SU-DHL-6 (cell line): ENCODE measurements around the gene RAB31.

Source experiments
- H2AFZ ChIP-seq: fragments of 200-600 bp; sonication (generic); 2 replicates; pipeline ENCODE4 v1.6.1; 2014; ENCODE audit warnings: low read depth, mild to moderate bottlenecking, moderate library complexity, mixed read lengths, antibody characterized with exemption, low read length; ENCODE audit not compliant: severe bottlenecking
- H3F3A ChIP-seq: fragments of 200-600 bp; shearing (Covaris generic); 2 replicates; pipeline ENCODE4 v1.6.0; 2016; ENCODE audit warnings: antibody characterized with exemption, mild to moderate bottlenecking; ENCODE audit not compliant: insufficient read depth
- H3K27ac ChIP-seq: fragments of 200-600 bp; sonication (generic); 2 replicates; pipeline ENCODE4 v1.5.1; 2016; ENCODE audit warnings: low read depth, mild to moderate bottlenecking, low read length, moderate library complexity, mixed read lengths
- H3K27me3 ChIP-seq: fragments of 200-600 bp; sonication (generic), shearing (Covaris generic); 2 replicates; pipeline ENCODE4 v1.6.0; 2014; ENCODE audit warnings: mild to moderate bottlenecking, low read length
- H3K36me3 ChIP-seq: fragments of 200-600 bp; sonication (generic); 2 replicates; pipeline ENCODE4 v1.6.1; 2014; ENCODE audit warnings: mild to moderate bottlenecking, low read length, mixed read lengths
- H3K4me2 ChIP-seq: fragments of 300-600, 200-600 bp; shearing (Covaris generic), sonication (generic); 2 replicates; pipeline ENCODE4 v1.6.0; 2014; ENCODE audit warnings: low read length, low read depth, mild to moderate bottlenecking; ENCODE audit not compliant: poor library complexity, severe bottlenecking
- H3K4me3 ChIP-seq: fragments of 200-600 bp; sonication (generic); 2 replicates; pipeline ENCODE4 v1.5.1; 2014; ENCODE audit warnings: antibody characterized with exemption, low read length, mild to moderate bottlenecking, mixed read lengths; ENCODE audit not compliant: insufficient read depth, poor library complexity, severe bottlenecking
- H3K79me2 ChIP-seq: fragments of 200-600 bp; sonication (generic); 2 replicates; pipeline ENCODE4 v1.6.1; 2014; ENCODE audit warnings: mild to moderate bottlenecking, low read length, moderate library complexity; ENCODE audit not compliant: insufficient read depth
- H3K9ac ChIP-seq: fragments of 200-600 bp; sonication (generic); 2 replicates; pipeline ENCODE4 v1.7.0; 2014; ENCODE audit warnings: mild to moderate bottlenecking, low read length
- H3K9me2 ChIP-seq: fragments of 200-600 bp; sonication (generic); replicated peaks from 2 replicates; pipeline ENCODE4 v1.6.1; 2014; ENCODE audit warnings: low read length; ENCODE audit not compliant: insufficient read depth
- H3K9me3 ChIP-seq: fragments of 200-600 bp; sonication (generic); 2 replicates; pipeline ENCODE4 v1.6.1; 2014; ENCODE audit warnings: low read length, mixed read lengths; ENCODE audit not compliant: insufficient read depth
- H4K20me1 ChIP-seq: fragments of 200-600 bp; sonication (generic); 2 replicates; pipeline ENCODE4 v1.6.1; 2014; ENCODE audit warnings: low read depth, mild to moderate bottlenecking, antibody characterized with exemption, low read length, moderate library complexity, mixed read lengths
- CTCF ChIP-seq: fragments of 200-600 bp; sonication (generic); IDR thresholded peaks from one replicate; pipeline ENCODE4 v1.5.1; 2017; ENCODE audit warnings: antibody characterized with exemption, mild to moderate bottlenecking, low read length, moderate library complexity; ENCODE audit not compliant: insufficient read depth, poor library complexity, severe bottlenecking
- EZH2phosphoT487 ChIP-seq: fragments of 200-600 bp; sonication (generic), shearing (Covaris generic); conservative IDR thresholded peaks from 2 replicates; pipeline ENCODE4 v1.6.1; 2018; ENCODE audit warnings: mild to moderate bottlenecking, antibody characterized with exemption, low read length, moderate library complexity, mixed read lengths

RAB31 gene

GRCh38 chr18:9802175-9803062 lies 94.3 kb downstream of the RAB31 start:
- no peak overlapping the region for H3K9ac ChIP-seq

GRCh38 chr18:9803063-9803697 lies 95.1 kb downstream of the RAB31 start:
- no peak overlapping the region for H3K9ac ChIP-seq

More at GRCh38 chr18:9802175-9803062, 94.3 kb downstream of the RAB31 start:
- no peak overlapping the region for H3K27ac ChIP-seq
- no peaks in the 10 kb centered on the region for H3K36me3 ChIP-seq
- H3K9me3 ChIP-seq: no peaks in the 10 kb centered on the region
- no peak for TF ChIP-seq EZH2phosphoT487
- no peaks in the 10 kb centered on the region for H4K20me1 ChIP-seq
- no peaks in the 10 kb centered on the region; the same call in 1 of the 2 replicates for H3K9me2 ChIP-seq
- H3F3A ChIP-seq: no peaks in the 10 kb centered on the region
- H2AFZ ChIP-seq: no peak overlapping the region
- no peaks in the 10 kb centered on the region for H3K79me2 ChIP-seq
- H3K27me3 ChIP-seq: no peaks in the 10 kb centered on the region; the same call in 1 of the 2 replicates
- H3K4me2 ChIP-seq: no peak overlapping the region
- H3K4me3 ChIP-seq: no peak overlapping the region

GRCh38 chr18:9803698-9804516 lies 95.8 kb downstream of the RAB31 start:
- H3K27ac ChIP-seq: no peak overlapping the region
- no peaks in the 10 kb centered on the region for H4K20me1 ChIP-seq
- TF ChIP-seq CTCF (no peak), EZH2phosphoT487 (no peak)
- no peaks in the 10 kb centered on the region for H3K9me3 ChIP-seq
- no peaks in the 10 kb centered on the region for H3F3A ChIP-seq
- H3K27me3 ChIP-seq: no peaks in the 10 kb centered on the region; the same call in 1 of the 2 replicates
- H3K9me2 ChIP-seq: no peaks in the 10 kb centered on the region; the same call in 1 of the 2 replicates
- H3K79me2 ChIP-seq: no peaks in the 10 kb centered on the region
- no peaks in the 10 kb centered on the region for H3K36me3 ChIP-seq
- H3K4me2 ChIP-seq: no peak overlapping the region
- no peak overlapping the region for H3K4me3 ChIP-seq
- no peak overlapping the region for H2AFZ ChIP-seq
- no peak overlapping the region for H3K9ac ChIP-seq

More at GRCh38 chr18:9803063-9803697, 95.1 kb downstream of the RAB31 start:
- Histone ChIP-seq H3K4me2 (no peak overlapping the region), H3K27ac (no peak overlapping the region), H3F3A (no peaks in the 10 kb centered on the region), H4K20me1 (no peaks in the 10 kb centered on the region), H3K36me3 (no peaks in the 10 kb centered on the region), H3K9me3 (no peaks in the 10 kb centered on the region), H3K27me3 (no peaks in the 10 kb centered on the region; the same call in 1 of the 2 replicates), H3K9me2 (no peaks in the 10 kb centered on the region; the same call in 1 of the 2 replicates), H2AFZ (no peak overlapping the region), H3K4me3 (no peak overlapping the region), H3K79me2 (no peaks in the 10 kb centered on the region)
- TF ChIP-seq EZH2phosphoT487: no peak
- TF ChIP-seq CTCF: no peak
